HG02798 (cell line): ENCODE results near the gene ANXA2.
"Not testable (repeated sequence)": the region's sequence is repeated elsewhere in the genome, so short reads cannot be mapped to it uniquely, and the experiment has no call there.

ENCODE experiments used
- ATAC-seq: cut with Tn5 transposase; IDR thresholded peaks from one replicate; pipeline ENCODE4 v1.9.1; 2021; ENCODE audit warnings: mild to moderate bottlenecking; ENCODE audit not compliant: unreplicated experiment, poor library complexity

The ANXA2 gene

DNA sequence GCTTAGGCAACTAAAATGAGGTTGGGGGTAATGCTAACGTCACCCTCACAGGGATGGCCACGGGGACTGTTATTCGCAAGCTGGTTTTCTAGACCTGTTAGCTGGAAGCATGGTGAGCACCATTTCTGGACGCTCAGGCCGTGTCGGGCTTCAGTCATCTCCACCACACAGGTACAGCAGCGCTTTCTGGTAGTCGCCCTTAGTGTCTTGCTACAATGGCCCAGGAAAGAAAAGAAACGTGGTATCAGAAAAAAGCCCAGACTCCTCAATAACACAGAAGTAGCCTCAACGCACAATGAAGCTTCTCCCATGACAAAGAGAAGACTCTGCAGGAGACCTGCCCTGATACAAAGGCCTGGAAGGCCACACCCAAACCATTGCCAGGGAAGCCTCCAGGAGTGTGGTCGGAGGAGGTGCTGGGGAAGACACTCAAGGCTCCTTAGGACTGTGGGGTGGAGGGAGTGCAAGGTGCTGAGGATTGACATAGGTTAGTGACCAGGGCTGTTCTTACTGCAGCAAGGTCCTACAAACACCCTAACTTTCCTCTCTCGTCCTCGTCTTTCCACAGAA, 50.2 kb downstream of the ANXA2 start:
- no peak for ATAC-seq

- ATAC-seq: no peak
Observed at GRCh38 chr15:60346653-60347052, 51.1 kb downstream of the ANXA2 start.

- ATAC-seq: no peak
Observed at GRCh38 chr15:60346077-60346476, 51.7 kb downstream of the ANXA2 start.

GRCh38 chr15:60345598-60345997, 52.2 kb downstream of the ANXA2 start:
- no peak for ATAC-seq

- ATAC-seq: no peak
Observed at GRCh38 chr15:60344987-60345386, 52.8 kb downstream of the ANXA2 start.

GRCh38 chr15:60344461-60344860, 53.3 kb downstream of the ANXA2 start:
- ATAC-seq: no peak

GRCh38 chr15:60343221-60343970, 54.4 kb downstream of the ANXA2 start:
- ATAC-seq: no peak

DNA sequence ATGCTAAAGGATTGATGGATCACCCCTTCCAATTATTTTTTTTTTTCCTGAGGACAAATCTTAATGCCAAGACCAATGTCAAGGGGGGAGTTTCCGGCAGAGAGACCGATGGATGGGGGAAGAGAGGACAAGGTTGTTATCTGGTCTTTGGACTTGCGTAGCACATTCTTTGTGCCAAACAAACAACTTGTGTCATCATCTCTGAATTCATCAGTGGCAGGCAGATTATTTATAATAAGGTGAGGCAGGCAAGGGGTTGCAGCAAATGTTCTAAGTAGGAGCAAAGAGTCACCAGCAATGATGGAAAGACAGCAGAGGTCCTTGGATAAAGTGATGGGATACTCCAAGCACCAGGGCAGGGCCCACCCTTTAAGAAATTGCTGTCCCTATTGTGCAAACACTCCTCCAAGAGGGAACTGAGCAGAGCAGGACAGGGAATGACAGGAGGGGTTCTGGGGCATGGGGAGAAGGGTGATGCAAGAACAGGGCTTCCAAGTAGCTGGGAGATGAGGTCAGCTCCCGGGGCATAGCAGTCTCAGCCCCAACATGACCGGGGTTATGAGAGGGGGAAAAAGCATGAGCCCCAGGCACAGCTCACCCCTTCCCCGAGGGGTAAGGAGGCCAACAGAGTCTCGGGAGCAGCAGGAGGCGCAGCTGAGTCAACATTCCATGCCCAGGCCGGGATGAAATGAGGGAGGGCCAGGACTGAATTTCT, 57.4 kb downstream of the ANXA2 start:
- ATAC-seq: no peak

- no peak for ATAC-seq
Observed at GRCh38 chr15:60339236-60339635, 58.5 kb downstream of the ANXA2 start.

GRCh38 chr15:60338810-60339209, 59.0 kb downstream of the ANXA2 start:
- no peak for ATAC-seq

DNA sequence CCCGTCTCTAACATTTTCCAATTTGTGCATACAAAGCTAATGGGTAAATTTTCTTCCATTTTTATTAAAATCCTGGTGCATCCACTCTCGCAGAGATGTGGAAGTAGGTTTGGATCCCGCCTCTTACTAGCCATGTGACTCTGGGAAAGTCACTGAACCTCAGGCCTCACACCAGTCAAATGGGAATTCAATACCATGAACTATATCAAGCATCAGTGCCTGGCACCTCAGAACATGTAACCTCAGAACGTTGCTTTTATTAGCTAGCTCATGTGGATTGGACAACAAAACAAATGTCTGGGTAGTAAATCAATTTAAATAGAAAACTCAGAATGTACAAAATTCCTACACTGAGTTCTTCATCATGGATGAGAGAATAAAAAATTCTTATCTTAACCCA, 60.7 kb downstream of the ANXA2 start:
- no peak for ATAC-seq

DNA sequence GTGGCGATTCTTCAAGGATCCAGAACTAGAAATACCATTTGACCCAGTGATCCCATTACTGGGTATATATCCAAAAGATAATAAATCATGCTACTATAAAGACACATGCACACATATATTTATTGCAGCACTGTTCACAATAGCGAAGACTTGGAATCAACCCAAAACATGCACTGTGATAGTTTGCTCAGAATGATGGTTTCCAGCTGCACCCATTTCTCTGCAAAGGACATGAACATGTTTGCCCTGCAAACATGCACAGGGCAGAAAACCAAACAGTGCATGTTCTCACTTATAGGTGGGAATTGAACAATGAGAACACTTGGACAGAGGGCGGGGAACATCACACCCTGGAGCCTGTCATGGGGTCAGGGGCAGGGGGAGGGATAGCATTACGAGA, 62.5 kb downstream of the ANXA2 start:
- ATAC-seq: not testable (repeated sequence)

DNA sequence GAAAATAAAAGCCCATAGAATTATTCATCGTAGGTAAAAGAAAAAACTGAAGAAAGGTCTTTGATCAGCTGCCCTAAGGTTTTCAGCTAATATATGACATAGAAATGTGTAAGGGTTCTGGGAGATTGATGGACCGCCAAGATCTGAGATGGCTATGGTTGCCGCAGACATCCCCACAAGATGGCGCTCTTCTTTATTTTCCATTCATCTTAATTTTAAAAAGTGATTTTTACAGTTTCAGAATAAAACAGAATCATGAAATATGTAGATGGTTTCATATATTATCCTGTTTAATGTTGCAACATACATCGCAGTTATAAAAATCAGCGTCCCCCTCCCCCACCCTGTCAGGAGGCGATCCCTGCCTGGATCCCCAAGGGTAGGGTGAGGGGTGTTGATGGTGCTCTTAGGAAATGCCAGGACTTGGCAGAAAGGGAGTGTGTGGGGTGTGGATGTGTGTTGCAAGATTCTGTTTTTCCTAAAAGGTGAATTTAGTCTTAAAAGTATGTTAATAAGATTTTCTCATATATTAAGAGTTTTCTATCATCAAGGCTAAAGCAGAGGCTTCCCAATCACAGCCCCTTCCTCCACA, 68.8 kb downstream of the ANXA2 start:
- no peak for ATAC-seq

DNA sequence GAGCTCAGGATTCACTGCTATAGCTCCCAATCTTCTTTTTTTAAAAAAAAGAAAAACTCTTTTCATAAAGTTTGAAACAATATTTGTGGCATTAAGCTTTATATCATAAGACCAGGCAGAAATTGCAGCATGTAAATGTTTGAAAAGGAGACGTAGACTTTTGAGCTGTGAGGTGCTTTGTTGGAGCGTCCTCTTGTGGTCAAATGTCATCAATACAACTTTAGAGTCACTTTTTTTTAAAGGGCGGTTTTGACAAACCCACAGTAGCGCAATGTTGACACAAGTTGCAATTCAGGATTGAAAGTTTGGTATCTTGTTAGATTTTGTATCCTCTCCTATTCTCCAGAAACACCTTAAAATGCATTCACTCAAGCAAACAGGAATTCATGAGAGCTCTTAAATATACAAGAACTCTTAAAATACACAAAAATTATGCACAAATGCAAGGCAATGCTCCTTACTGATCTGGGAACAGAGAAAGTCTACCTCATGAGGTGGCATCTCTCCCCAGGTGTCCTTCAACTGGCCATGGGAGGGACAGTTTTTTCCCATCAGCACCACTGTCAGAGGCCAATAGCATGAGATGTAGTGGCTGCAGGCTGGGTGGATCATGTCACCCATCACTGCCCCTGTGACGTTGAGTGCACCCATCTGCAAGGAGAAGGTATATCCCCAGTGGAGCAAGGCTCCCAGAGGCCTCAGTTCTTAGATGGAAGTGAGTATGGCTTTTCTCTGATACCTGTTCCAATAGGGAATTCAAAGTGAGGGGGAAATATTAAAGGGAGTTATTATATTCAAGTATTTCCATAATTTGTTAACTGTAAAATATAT, 70.7 kb downstream of the ANXA2 start:
- ATAC-seq: no peak

DNA sequence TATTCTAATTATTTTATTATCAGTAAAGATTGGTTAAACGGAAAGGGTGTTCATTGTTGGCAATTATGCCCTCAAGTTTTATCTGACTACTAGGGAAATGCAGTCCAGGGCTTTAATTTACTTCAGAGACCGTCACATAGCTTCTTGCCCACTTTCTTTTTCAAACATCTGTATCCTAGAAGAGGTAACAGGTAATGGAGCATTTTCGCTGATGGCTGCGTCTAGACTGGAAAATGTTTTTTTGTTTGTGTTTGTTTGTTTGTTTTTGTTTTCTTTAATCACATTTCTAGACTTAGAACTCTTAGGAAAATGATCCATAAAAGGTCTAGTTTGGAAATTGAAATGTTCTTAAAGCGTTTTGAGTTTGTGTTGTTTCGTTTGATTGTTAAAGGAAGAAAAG, 71.4 kb downstream of the ANXA2 start:
- no peak for ATAC-seq

DNA sequence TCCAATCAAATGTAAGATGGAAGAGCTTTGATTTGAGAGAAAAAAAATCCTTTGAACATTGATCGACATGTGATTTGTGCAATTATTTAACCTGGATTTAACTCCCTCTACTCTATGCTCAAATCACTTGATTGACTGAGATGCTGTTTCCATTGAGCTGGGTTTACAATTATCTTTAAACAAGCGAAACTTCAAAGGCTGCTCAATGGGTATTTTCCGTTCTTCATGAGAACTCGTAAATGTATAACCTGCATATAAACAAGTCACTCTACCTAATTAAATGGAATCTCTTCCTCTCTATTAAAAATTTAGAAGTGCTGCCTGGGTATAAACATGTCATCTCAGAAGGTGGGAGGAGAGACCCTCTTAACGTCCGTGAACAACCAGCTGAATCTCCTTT, 71.9 kb downstream of the ANXA2 start:
- no peak for ATAC-seq

GRCh38 chr15:60324706-60325438, 72.9 kb downstream of the ANXA2 start:
- no peak for ATAC-seq

DNA sequence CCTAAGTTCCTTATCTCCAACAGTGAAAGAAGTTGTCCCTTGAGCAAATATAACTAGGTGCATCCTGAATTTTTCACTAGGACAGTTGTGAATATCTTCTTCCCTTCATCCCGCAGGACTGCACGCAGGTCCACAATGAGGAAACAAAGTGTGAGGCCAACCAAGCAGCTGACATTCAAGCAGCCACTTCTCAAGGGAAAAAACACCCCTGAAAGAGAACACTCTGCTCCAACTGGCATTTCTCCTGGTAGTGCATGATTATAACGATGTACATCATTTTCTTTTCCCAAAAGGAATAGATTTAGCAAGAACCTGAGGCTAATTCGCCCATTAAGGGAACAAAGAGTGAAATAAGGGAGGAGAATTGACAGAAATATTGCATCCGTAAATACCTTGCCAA, 74.5 kb downstream of the ANXA2 start:
- ATAC-seq: no peak

GRCh38 chr15:60320365-60320764, 77.4 kb downstream of the ANXA2 start:
- ATAC-seq: no peak
